Left ventricle myocardium superior (tissue), 1 donor: ENCODE results near the gene NHSL2. TPM values are rescaled to one million over a fixed set of nuclear protein-coding genes. Genes with fewer than 3 reads are reported as not detected.
A peak's percentile ranks its signal among the peaks of the same experiment; 100 is the strongest.

Source experiments
- ATAC-seq: fragments of 200-7000 bp; cut with Tn5 transposase; one replicate; pipeline ENCODE4 v1.9.1; 2020; ENCODE audit warnings: mild to moderate bottlenecking, moderate library complexity
- DNase-seq: peaks from one replicate; pipeline ENCODE4 v3.0.0-alpha.2; 2020
- intact Hi-C: fragments of 100-400 bp; cut with micrococcal nuclease; formaldehyde crosslinking; loops from one replicate; pipeline ENCODE4 v1.11.0; 2022
- total RNA-seq: library from RNA; stranded (reverse); fragmentation: NEBNext Ultra II Directional; extraction: Animal tissue kit (Norgen Biotek cat#: 25700); gene quantifications from one replicate; pipeline ENCODE4 v1.2.1, GENCODE V29; 2021
- donor health status: DM: no; HTN: yes; CAD: no; lungs with severe emphysema.

Gene NHSL2
- total RNA-seq, 1 donor from 2014 or later, result 3.7 TPM

DNA sequence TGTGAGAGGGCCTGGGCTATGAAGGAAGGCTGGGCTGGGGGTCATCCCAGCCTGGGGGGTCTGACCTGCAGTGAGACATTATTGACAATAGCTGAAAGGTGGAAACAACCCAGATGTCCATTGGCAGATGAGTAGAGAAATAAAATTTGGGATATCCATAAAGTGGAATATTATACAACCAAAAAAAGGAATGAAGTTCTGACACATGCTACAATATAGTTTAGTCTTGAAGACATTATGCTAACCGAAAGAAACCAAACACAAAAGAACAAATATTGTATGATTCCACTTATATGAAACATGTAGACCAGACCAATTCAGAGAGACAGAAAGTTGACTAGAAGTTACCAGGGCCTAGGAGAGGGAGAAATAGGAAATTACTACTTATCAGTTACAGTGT is 176.3 kb downstream of the NHSL2 start:
- intact Hi-C loops, result no loop called here
- ATAC-seq (no peak), DNase-seq (no peak)

DNA sequence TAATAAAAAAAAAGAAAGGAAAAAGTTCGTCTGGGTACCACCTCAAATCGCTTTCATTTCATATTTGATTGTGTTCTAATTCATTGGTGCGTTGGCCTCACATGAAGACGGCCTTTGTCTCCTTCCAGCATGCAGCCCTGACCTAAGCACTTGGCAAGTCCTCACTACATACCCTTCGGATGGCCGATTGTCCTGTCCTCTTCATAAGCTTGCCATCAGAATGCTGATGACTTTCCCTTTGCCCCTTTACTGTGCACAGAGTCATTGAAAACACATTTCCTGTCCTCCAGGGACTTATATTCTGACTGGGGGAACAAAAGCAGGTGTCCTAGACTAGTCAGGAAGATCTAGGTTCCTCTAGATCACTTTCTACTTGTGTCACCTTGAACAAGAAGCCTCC is 178.1 kb downstream of the NHSL2 start:
- intact Hi-C loops, result no loop called here
- DNase-seq (no peak), ATAC-seq (no peak)

DNA sequence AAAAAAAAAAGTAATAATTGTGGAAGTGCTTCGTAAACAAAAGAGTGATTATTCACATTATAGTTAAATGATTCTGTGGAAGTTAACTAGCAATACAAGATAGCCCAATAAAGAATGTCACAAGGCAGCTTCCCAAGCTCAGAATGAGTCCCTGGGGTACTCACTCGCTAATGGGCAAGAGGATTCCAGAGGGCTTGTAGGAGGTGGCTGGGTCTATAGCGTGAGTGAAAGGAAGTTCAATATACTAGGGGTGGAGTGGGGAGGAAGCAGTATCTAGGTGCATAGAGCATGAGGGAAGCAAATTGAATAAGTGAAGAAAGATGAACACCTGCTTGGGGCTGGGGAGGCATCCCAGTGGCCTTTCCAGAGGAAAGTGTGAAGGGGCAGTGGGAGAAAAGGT is 178.6 kb downstream of the NHSL2 start:
- intact Hi-C loops, result no loop called here
- DNase-seq, result no peak
- ATAC-seq, result no peak

- intact Hi-C loops, result no loop called here
- DNase-seq (peak; percentile 61), ATAC-seq (peak; percentile 77)
Measured at GRCh38 chrX:72094894-72095293, 184.2 kb downstream of the NHSL2 start.

GRCh38 chrX:72095370-72095769 is 184.7 kb downstream of the NHSL2 start:
- DNase-seq, result no peak
- intact Hi-C loops, result no loop called here
- no peak for ATAC-seq

- DNase-seq, result no peak
- ATAC-seq, result no peak
- intact Hi-C loops, result no loop called here
Measured at GRCh38 chrX:72097098-72097497, 186.5 kb downstream of the NHSL2 start.

DNA sequence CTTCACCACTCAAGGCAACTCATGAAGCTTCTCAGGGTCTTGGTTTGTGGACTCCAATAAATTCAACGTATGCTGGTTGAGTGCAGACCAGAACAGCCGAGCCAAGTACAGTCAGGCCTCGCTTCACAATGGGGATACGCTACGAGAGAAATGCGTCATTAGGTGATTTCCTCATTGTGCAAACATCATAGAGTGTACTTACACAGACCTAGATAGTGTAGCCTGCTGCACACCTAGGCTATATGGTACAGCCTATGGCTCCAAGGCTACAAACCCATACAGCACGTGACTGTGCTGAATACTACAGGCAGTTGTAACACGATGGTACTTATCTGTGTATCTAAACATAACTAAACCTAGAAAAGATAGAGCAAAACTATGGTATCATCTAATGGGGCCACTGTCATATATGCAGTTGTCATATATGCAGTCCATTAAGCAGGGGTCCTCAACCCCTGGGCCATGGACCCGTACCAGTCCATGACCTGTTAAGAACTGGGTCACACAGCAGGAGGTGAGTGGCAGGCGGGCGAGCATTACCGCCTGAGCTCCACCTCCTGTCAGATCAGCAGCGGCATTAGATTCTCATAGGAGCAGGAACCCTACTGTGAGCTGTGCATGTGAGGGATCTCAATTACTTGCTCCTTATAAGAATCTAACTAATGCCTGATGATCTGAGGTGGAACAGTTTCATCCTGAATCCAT is 189.6 kb downstream of the NHSL2 start:
- ATAC-seq (no peak), DNase-seq (no peak)
- intact Hi-C loops, result no loop called here

DNA sequence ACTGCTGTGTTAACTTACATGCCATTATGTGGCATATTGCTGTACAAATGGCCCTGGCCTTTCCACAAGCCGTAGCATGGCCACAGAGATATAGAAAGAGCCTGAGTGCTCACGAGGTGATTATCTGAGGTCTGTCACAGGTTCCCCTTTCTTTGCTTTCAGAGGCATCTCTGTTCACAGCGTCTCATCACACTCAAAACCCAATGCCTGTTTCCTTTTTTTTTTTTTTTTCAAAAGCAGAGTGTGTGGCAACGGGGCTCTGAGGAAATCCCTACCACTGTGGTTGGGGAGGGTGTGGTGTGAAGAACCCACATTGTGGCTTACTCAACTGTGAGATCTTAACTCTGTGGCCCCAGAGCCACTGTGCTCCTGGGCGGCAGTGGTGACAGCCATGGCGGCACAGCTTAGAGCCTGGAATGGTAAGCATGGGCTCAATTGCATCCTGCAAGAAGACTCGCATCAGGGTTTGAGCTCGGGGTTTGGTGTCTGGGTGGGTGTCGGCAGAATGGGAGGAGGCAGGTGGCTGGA is 190.2 kb downstream of the NHSL2 start:
- intact Hi-C loops, result no loop called here
- ATAC-seq (peak; percentile 71), DNase-seq (peak; percentile 36)

DNA sequence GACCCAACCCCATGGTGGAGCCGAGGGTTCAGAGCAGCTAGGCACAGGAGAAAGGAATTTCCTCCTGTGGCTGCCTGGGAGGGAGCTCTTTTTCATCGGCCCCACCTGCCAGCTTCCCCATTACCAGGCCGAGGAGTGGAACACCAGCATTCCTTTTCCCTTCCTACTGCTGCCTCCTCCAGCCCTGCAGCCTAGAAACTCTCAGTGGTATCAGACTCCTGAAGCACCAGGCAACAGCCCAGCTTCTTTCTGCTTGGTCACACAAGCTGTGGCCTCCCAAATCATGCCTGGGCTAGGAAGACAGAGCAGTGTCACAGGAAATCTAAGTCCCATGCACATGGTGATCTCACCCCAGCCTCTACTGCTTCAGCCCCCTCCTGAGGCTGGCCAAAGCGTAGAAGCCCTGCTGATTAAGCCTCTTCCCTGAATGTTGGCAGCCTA is 191.0 kb downstream of the NHSL2 start:
- intact Hi-C loops, result no loop called here
- DNase-seq (no peak), ATAC-seq (no peak)

- DNase-seq (no peak), ATAC-seq (no peak)
- intact Hi-C loops, result no loop called here
Measured at GRCh38 chrX:72102126-72102525, 191.5 kb downstream of the NHSL2 start.

DNA sequence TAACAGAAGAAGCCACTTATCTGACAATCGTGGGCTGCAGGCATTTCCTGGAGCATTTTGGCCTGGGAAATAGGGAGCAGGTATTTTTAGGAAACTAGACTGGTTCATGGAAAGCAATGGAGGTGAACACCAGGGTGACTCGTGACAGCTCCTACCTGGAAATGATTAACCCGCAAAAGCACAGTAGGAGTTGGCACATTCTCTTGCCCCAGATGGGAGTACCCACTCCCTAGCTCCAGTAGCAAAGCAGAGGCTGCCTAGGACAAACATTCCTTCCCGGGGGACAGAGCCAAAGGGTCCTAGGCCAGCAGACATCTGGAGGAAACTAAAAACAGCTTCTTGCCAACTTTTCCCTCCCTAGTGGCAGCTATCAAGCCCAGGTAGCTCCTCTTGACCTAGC is 192.1 kb downstream of the NHSL2 start:
- DNase-seq (no peak), ATAC-seq (no peak)
- intact Hi-C loops, result no loop called here

GRCh38 chrX:72105436-72105835 is 194.8 kb downstream of the NHSL2 start:
- intact Hi-C loops, result no loop called here
- DNase-seq, result no peak

GRCh38 chrX:72107320-72107719 is 196.7 kb downstream of the NHSL2 start:
- ATAC-seq, result no peak
- intact Hi-C loops, result no loop called here
- no peak for DNase-seq

More at GRCh38 chrX:72105436-72105835, 194.8 kb downstream of the NHSL2 start:
- ATAC-seq, result no peak

- ATAC-seq (no peak), DNase-seq (no peak)
- intact Hi-C loops, result no loop called here
Measured at GRCh38 chrX:72107841-72108595, 197.4 kb downstream of the NHSL2 start.

DNA sequence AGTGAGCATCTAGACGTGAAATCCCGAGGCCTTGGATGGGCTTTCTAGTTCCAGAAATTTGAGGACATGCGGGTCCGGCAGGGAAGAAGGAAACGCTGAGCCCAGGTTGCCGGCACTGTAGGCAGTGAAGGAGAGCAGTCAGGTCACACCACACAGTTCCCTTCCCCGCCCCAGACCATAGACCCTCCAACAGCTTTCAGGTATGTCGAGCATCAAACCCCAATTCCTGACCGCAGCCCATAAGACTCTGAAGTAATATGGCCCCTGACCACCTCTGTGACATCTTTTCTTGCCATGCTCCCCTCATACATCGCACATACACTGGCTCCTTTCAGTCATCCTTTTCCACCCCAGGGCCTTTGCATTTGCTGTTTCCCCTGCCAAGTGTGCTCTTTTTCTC is 198.0 kb downstream of the NHSL2 start:
- DNase-seq (no peak), ATAC-seq (no peak)
- intact Hi-C loops, result no loop called here

DNA sequence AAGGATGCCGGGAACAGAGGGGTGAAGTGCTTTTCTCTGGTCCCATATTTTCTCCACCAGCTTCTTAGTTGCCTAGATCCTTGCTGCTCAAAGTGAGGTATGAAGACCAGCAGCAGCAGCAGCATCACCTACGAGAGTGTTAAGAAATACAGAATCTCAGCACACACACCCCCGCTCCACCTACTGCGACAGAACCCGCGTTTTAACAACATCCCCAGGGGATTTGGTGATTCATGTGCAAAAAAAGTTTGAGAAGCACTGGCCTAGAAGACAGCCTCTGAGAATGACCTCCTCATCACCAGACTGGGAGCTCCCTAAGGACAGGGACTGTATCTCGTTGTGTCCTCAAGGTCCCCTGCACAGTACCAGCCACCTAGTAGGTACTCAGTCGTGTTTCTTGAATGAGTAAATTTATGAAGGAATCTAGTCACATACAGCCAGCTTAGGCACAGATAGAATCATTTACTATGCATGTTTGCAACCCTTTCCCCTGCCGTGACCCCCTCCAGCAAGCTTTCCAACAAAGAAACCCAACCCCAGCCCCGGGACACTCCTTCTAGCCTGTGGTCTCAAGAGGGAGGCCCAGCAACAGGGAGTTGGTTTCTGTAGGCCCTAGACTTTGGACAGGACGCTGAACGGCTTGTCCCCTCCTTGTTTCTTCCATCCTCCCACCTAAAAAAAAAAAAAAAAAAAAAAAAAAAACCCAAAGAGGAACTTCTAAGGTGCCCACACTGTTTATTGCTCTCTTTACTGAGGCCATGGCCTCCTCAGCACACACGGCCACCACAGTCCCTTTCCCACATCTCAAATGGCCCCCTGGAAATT is 199.6 kb downstream of the NHSL2 start:
- intact Hi-C loops, result no loop called here
- DNase-seq (no peak), ATAC-seq (no peak)

- DNase-seq (no peak), ATAC-seq (no peak)
- intact Hi-C loops, result no loop called here
Measured at GRCh38 chrX:72110876-72111708, 200.4 kb downstream of the NHSL2 start.

- no peak for DNase-seq
- ATAC-seq, result no peak
- intact Hi-C loops, result no loop called here
Measured at GRCh38 chrX:72113461-72113860, 202.8 kb downstream of the NHSL2 start.

GRCh38 chrX:72114306-72114705 is 203.7 kb downstream of the NHSL2 start:
- ATAC-seq (no peak), DNase-seq (no peak)
- intact Hi-C loops, result no loop called here
